Activated CD4-positive, alpha-beta T cell treated with anti-CD3 and anti-CD28 coated beads, Interleukin-2, Interleukin-6, amounts not matched to agents 100 ng/mL and 50 ng/mL, durations not matched to agents 16 hours and 8 hours (primary cell): ENCODE data around the gene DIDO1.

ENCODE experiments used
- DNase-seq: peaks from one replicate; pipeline ENCODE4 v3.0.0-alpha.2; 2020

DIDO1 gene

DNA sequence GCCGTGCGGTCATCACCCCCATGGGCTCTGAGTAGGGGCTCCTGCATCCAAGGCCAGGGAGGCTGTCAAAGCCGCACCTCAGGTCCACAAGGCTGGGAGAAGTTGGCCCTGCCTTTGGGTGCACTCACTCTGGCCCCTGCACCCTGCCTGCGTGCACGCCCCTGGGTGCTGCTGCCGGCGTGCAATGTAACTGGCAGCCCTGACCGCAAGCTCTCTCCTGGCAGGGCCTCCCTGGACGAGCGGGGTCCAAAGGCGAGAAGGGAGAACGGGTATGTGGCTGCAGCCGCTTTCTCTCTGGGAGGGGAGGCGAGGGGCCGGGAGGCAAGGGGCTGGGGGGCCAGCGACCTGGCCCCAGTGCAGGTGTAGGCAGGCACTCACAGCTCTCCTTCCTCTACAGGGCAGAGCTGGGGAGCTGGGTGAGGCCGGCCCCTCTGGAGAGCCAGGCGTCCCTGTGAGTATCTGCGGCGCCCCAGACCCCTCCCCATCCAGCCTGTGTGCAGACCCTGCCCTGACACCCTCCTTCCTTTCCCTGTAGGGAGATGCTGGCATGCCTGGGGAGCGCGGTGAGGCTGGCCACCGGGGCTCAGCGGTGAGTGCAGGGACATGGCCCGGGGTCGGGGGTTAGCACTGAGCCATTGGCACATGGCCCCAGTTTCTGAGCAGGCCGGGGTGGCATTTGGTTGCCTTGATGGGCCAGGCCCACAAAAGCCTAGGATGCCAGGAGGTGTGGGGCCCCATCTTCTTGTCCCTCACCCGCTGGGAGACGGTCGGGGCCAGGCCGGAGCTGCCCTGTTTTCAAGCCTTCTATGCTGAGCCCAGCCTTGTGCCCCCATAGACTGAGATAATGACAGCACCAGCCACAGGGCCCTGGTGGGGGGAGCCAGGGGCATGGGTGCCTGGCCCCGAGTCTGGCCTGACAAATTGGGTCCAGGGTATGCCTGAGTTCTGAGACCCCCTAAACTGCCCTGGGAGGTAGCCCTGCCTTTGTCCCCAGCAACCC, 96.8 kb downstream of the DIDO1 start:
- no peak for DNase-seq

DNA sequence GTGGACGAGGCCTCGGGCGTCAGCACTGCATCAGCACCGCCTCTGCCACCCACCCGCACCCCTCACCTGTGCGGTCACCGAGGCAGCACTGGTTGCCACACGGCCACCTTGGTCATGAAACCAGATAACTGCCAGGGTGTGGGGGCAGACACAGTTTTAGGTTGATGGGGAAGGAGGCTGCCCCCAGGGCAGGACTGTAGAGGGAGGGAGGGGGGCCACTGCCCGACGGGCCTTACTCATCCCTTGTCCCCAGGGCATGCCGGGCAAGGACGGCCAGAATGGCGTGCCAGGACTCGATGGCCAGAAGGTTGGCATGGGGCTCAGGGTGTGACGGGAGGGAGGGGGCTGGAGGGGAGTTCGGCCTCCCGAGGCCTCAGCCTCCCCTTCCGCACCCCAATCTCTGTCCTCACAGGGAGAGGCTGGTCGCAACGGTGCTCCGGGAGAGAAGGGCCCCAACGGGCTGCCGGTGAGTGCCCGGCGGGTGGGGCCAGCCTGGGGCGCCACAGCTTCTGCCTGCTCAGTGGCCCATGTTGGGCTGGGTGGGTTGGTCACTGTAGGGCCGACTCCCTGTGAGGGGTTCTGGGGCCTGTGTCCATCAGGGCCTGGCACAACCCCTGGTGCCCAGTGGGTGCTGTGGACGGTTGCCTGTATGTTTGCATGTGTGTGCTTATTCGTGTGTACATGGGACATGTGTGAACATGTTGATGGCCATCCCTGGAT, 97.6 kb downstream of the DIDO1 start:
- no peak for DNase-seq

DNA sequence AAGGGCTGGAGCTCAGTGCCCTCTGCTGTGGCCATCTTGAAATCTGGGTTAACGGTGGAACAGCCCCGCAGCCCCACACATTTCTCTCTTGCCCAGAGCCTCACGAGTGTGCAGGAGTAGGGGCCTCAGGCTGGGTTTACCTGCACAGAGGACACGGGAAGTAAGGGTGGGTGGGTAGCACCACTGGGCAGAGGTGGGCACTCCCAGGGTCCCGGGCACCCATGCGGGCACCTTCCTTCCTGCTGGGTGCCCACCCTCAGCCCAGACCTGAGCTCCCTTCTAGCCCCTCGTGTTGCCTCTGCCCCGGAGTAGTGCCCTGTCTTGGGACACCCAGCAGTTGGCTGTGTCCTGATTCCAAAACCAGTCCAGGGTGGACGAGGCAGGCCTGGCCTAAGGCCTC, 98.3 kb downstream of the DIDO1 start:
- no peak for DNase-seq
